Measurements from ENCODE around the gene MAP3K21. TPM values are rescaled to one million over a fixed set of nuclear protein-coding genes. Genes with fewer than 3 reads are reported as not detected.

The MAP3K21 gene
- total RNA-seq, 2 donors from 2014 or later, result 4.7 to 76.1 TPM

DNA sequence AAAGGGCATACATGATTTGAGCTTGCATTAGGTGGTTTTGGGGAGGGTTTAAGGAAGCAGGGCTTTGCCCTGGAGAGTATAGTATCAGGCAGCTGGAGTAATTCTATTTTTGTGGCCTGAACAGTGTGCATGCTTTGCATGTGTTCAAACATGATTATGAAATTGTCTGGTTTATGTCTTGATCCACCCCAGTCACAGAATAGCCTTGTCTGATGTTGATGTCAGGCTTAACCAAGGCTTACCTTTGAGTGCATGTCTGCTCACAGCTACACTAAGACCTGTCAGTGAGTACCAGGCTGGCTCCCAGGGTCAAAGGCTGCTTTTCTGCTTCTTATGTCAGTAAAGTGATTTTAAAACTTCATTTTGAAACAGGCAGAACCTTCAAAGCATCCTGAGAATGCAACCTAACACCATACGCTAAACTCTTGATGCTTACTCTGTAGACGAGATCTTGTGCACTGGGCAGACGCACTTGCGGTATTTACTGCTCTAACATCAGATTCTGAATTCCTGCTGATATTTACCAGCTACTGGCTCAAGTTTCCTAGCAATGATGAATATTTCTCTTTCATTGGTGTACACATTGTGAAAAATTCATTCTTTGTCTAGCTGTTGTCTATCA, 78.9 kb downstream of the MAP3K21 start:
- no peak overlapping the region for H3K27ac ChIP-seq
- H3K4me3 ChIP-seq, result no peak overlapping the region
- no peak for TF ChIP-seq POLR2AphosphoS5 (IDR thresholded peaks at IDR 0.05)
- TF ChIP-seq POLR2A (IDR thresholded peaks at IDR 0.05), result no peak
- TF ChIP-seq, protein P1, sequence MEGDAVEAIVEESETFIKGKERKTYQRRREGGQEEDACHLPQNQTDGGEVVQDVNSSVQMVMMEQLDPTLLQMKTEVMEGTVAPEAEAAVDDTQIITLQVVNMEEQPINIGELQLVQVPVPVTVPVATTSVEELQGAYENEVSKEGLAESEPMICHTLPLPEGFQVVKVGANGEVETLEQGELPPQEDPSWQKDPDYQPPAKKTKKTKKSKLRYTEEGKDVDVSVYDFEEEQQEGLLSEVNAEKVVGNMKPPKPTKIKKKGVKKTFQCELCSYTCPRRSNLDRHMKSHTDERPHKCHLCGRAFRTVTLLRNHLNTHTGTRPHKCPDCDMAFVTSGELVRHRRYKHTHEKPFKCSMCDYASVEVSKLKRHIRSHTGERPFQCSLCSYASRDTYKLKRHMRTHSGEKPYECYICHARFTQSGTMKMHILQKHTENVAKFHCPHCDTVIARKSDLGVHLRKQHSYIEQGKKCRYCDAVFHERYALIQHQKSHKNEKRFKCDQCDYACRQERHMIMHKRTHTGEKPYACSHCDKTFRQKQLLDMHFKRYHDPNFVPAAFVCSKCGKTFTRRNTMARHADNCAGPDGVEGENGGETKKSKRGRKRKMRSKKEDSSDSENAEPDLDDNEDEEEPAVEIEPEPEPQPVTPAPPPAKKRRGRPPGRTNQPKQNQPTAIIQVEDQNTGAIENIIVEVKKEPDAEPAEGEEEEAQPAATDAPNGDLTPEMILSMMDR (IDR thresholded peaks at IDR 0.05), result no peak
- intact Hi-C loops (cut with DNase I), result no loop called here
- no peaks in the 10 kb centered on the region for H3K36me3 ChIP-seq
- 51% methylated on average over 4 of the region's 4 CpGs for WGBS
- no peaks in the 10 kb centered on the region for H3K27me3 ChIP-seq (replicated peaks; ENCODE audit: insufficient read depth)
- no peaks in the 10 kb centered on the region for H3K4me1 ChIP-seq (replicated peaks)
- H3K9me3 ChIP-seq, result no peaks in the 10 kb centered on the region
- no peak for DNase-seq (ENCODE audit: low spot score)

DNA sequence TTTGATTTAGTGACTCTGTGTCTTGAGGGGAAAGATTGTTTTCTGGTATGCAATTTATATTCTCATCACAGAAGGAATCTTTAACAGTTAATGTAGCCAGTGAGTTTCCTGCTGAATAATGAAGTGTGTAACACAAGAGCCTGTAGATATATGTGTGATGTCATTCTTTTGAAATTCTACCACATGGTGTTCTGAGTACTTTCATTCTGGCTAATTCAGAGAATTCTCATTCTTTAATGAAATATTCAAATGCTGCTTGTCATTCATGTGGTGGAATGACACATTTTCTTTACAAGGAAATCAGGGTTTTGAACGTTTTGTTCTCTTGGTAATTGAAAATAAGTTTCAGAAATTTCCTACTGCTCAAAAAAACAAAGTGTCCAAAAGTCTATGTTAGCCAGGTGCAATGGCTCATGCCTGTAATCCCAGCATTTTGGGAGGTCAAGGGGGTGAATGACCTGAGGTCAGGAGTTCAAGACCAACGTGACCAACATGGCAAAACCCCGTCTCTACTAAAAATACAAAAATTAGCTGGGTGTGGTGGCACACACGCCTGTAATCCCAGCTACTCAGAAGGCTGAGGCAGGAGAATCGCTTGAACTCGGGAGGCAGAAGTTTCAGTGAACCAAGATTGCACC, 79.6 kb downstream of the MAP3K21 start:
- Histone ChIP-seq H3K4me3 (no peak overlapping the region), H3K36me3 (no peaks in the 10 kb centered on the region), H3K4me1 (replicated peaks) (no peaks in the 10 kb centered on the region), H3K9me3 (no peaks in the 10 kb centered on the region), H3K27me3 (replicated peaks; ENCODE audit: insufficient read depth) (no peaks in the 10 kb centered on the region), H3K27ac (no peak overlapping the region)
- DNase-seq (ENCODE audit: low spot score), result no peak
- 82% methylated on average over 6 of the region's 6 CpGs for WGBS
- intact Hi-C loops (cut with DNase I), result no loop called here
- no peak for TF ChIP-seq POLR2AphosphoS5 (IDR thresholded peaks at IDR 0.05)

DNA sequence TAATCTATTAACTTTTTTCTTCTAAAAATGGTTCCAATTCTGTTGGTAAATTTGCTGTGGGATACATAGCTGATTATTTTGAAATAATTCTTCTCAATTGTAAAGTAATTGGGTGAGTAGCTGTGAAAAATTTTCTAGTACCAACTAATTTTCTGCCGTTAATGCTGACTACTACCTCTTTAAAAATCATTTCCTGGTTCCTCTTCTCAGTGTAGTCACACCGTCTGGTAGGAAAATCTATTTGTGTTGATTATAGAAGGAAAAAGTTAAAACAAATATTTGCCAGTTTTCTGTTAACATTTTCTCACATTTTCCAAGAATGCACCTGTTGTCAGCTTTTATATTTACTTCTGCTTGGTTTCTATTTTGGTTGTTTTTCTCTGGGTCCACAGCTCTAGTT, 82.0 kb downstream of the MAP3K21 start:
- H3K36me3 ChIP-seq, result no peaks in the 10 kb centered on the region
- intact Hi-C loops (cut with DNase I), result no loop called here

DNA sequence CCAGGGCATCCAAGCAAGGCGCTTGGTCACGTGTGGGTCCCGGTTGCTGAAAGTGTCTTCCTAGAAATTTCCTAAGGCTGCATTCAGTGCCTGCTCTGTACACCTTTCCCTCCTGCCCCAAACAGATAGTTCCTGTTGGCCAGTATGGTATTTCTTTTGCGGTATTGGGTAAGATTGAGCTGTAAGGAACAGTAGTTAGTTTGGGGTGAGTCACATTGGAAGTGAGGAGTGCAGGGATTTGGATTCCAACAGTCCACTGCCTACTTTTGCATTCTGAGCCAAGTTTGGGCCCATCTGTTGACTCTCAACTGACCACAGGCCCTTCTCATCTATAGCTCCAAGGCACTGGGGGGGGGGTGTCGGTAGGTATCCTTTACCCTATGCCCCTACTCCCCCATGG, 83.4 kb downstream of the MAP3K21 start:
- H3K4me3 ChIP-seq, result no peak overlapping the region
- H3K27ac ChIP-seq, result no peak overlapping the region
- WGBS, result 72% methylated on average over 5 of the region's 5 CpGs
- H3K9me3 ChIP-seq, result no peaks in the 10 kb centered on the region
- H3K27me3 ChIP-seq (replicated peaks; ENCODE audit: insufficient read depth), result no peaks in the 10 kb centered on the region
- H3K36me3 ChIP-seq, result no peaks in the 10 kb centered on the region
- intact Hi-C loops (cut with DNase I), result no loop called here
- no peak for DNase-seq (ENCODE audit: low spot score)
- no peaks in the 10 kb centered on the region for H3K4me1 ChIP-seq (replicated peaks)
- TF ChIP-seq POLR2AphosphoS5 (IDR thresholded peaks at IDR 0.05) (no peak), POLR2A (IDR thresholded peaks at IDR 0.05) (no peak)
- TF ChIP-seq, protein P1 (IDR thresholded peaks at IDR 0.05), result no peak

More for the DNA sequence above, 82.0 kb downstream of the MAP3K21 start:
- Histone ChIP-seq H3K9me3 (no peaks in the 10 kb centered on the region), H3K27me3 (replicated peaks; ENCODE audit: insufficient read depth) (no peaks in the 10 kb centered on the region), H3K27ac (no peak overlapping the region), H3K4me3 (no peak overlapping the region), H3K4me1 (replicated peaks) (no peaks in the 10 kb centered on the region)
- no peak for TF ChIP-seq POLR2AphosphoS5 (IDR thresholded peaks at IDR 0.05)
- no peak for TF ChIP-seq POLR2A (IDR thresholded peaks at IDR 0.05)
- TF ChIP-seq, protein P1 (IDR thresholded peaks at IDR 0.05), result no peak
- DNase-seq (ENCODE audit: low spot score), result no peak
- 41% methylated on average over 2 of the region's 2 CpGs for WGBS

DNA sequence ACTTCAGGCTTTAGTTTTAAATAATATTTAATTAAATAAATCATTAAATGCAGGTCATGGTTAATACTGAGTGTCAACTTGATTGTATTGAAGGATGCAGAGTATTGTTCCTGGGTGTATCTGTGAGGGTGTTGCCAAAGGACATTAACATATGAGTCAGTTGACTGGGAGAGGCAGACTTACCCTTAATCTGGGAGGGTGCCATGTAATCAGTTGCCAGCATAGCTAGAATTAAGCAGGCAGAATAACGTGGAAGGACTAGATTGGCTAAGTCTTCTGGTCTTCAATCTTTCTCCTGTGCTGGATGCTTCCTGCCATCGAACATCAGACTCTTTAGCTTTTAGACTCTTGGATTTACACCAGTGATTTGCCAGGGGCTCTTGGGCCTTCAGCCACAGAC, 85.3 kb downstream of the MAP3K21 start:
- TF ChIP-seq POLR2A (IDR thresholded peaks at IDR 0.05), result no peak
- no peak for TF ChIP-seq POLR2AphosphoS5 (IDR thresholded peaks at IDR 0.05)
- TF ChIP-seq, protein P1 (IDR thresholded peaks at IDR 0.05), result no peak
- Histone ChIP-seq H3K9me3 (no peaks in the 10 kb centered on the region), H3K27ac (no peak overlapping the region), H3K27me3 (replicated peaks; ENCODE audit: insufficient read depth) (no peaks in the 10 kb centered on the region), H3K36me3 (no peaks in the 10 kb centered on the region), H3K4me1 (replicated peaks) (no peaks in the 10 kb centered on the region), H3K4me3 (no peak overlapping the region)
- intact Hi-C loops (cut with DNase I), result no loop called here
- no peak for DNase-seq (ENCODE audit: low spot score)
- WGBS, result 74% methylated on average over 2 of the region's 2 CpGs
